MM.1S (cell line): Measurements from ENCODE around the gene LTB4R.

Source experiments
- DNase-seq: peaks from one replicate; pipeline ENCODE4 v3.0.0-alpha.2; 2015
- H2AFZ ChIP-seq: fragments of 300-600 bp; sonication (generic); 2 replicates; pipeline ENCODE4 v1.6.0; 2016; ENCODE audit warnings: antibody characterized with exemption, low read length
- H3F3A ChIP-seq: fragments of 300-600 bp; sonication (generic); 2 replicates; pipeline ENCODE4 v1.6.1; 2016; ENCODE audit warnings: mild to moderate bottlenecking, antibody characterized with exemption, low read length, moderate library complexity, mixed read lengths; ENCODE audit not compliant: insufficient read depth
- H3K27ac ChIP-seq: fragments of 300-600 bp; sonication (generic); 2 replicates; pipeline ENCODE4 v1.5.1; 2016; ENCODE audit warnings: mild to moderate bottlenecking, low read length
- H3K27me3 ChIP-seq: fragments of 300-600 bp; sonication (generic); replicated peaks from 2 replicates; pipeline ENCODE4 v1.6.0; 2016; ENCODE audit warnings: low read length; ENCODE audit not compliant: insufficient read depth
- H3K36me3 ChIP-seq: fragments of 300-600 bp; sonication (generic); replicated peaks from 2 replicates; pipeline ENCODE4 v1.6.1; 2016; ENCODE audit warnings: mild to moderate bottlenecking, low read length, mixed read lengths; ENCODE audit not compliant: insufficient read depth
- H3K4me1 ChIP-seq: fragments of 300-600 bp; sonication (generic); 2 replicates; pipeline ENCODE4 v1.6.1; 2016; ENCODE audit warnings: low read length, mixed read lengths
- H3K4me2 ChIP-seq: fragments of 300-600 bp; sonication (generic); 2 replicates; pipeline ENCODE4 v1.6.0; 2016; ENCODE audit warnings: low read depth, low read length
- H3K4me3 ChIP-seq: fragments of 300-600 bp; sonication (generic); 2 replicates; pipeline ENCODE4 v1.5.1; 2016; ENCODE audit warnings: low read length, mixed read lengths
- H3K79me2 ChIP-seq: fragments of 300-600 bp; sonication (generic); 2 replicates; pipeline ENCODE4 v1.6.1; 2016; ENCODE audit warnings: mixed run types, low read length, mixed read lengths
- H3K9ac ChIP-seq: fragments of 300-600 bp; sonication (generic); 2 replicates; pipeline ENCODE4 v1.6.1; 2016; ENCODE audit warnings: low read length, mixed read lengths
- H3K9me2 ChIP-seq: fragments of 300-600 bp; sonication (generic); replicated peaks from 2 replicates; pipeline ENCODE4 v1.6.1; 2016; ENCODE audit warnings: mild to moderate bottlenecking, low read length, mixed read lengths; ENCODE audit not compliant: insufficient read depth
- H3K9me3 ChIP-seq: fragments of 300-600 bp; sonication (generic); replicated peaks from 2 replicates; pipeline ENCODE4 v1.6.1; 2016; ENCODE audit warnings: mild to moderate bottlenecking, low read length, mixed read lengths; ENCODE audit not compliant: insufficient read depth
- H4K20me1 ChIP-seq: fragments of 300-600 bp; sonication (generic); 2 replicates; pipeline ENCODE4 v1.6.1; 2016; ENCODE audit warnings: mild to moderate bottlenecking, low read length, moderate library complexity, mixed read lengths; ENCODE audit not compliant: insufficient read depth
- CTCF ChIP-seq: fragments of 300-600 bp; sonication (generic); IDR thresholded peaks from 2 replicates; pipeline ENCODE4 v1.5.1; 2016; ENCODE audit warnings: antibody characterized with exemption, low read length, mixed read lengths
- EZH2 ChIP-seq: fragments of 300-600 bp; sonication (generic); optimal IDR thresholded peaks from 2 replicates; pipeline ENCODE3; 2017; ENCODE audit warnings: low read depth, mild to moderate bottlenecking, antibody characterized with exemption, low read length, mixed read lengths
- EZH2phosphoT487 ChIP-seq: fragments of 300-600 bp; sonication (generic); IDR thresholded peaks from 2 replicates; pipeline ENCODE4 v1.6.1; 2018; ENCODE audit warnings: antibody characterized with exemption, low read length

The LTB4R gene

GRCh38 chr14:24299255-24300191 is 11.8 kb upstream of the LTB4R start, which contains the start of the genes DHRS1 and NOP9:
DHRS1 (minus strand) TSS chr14:24299780; CDS start chr14:24299106, 674 bp downstream.
NOP9 (plus strand) TSS chr14:24299850; CDS start chr14:24299955, 105 bp downstream.
- peak within 1 kb of the TSS; percentile 82 for H3K4me3 ChIP-seq
- no peaks in the 10 kb centered on the region for H3F3A ChIP-seq
- H3K27me3 ChIP-seq: no peaks in the 10 kb centered on the region
- H3K9me3 ChIP-seq: no peaks in the 10 kb centered on the region
- H3K9me2 ChIP-seq: no peaks in the 10 kb centered on the region
- peak within 1 kb of the TSS; percentile 82 for H2AFZ ChIP-seq
- H3K36me3 ChIP-seq: no peaks in the 10 kb centered on the region
- H3K27ac ChIP-seq: peak within 1 kb of the TSS; percentile 60; the same call in 1 of the 2 replicates
- peak; percentile 73 for DNase-seq
- H4K20me1 ChIP-seq: no peaks in the 10 kb centered on the region
- peak within 1 kb of the TSS; percentile 75 for H3K9ac ChIP-seq
- peak within 1 kb of the TSS; percentile 74 for H3K4me2 ChIP-seq
- peaks cover 22% of the 10 kb centered on the region for H3K79me2 ChIP-seq
- TF ChIP-seq CTCF (no peak), EZH2phosphoT487 (no peak), EZH2 (no peak)
- 0 out of 2 replicates have a peak, but pooled peaks cover 5% of the 10 kb centered on the region for H3K4me1 ChIP-seq

GRCh38 chr14:24300326-24300980 is 10.8 kb upstream of the LTB4R start:
- Histone ChIP-seq H3K9me2 (no peaks in the 10 kb centered on the region), H3K9me3 (no peaks in the 10 kb centered on the region), H3K9ac (peak overlapping the region; percentile 75), H3K79me2 (peaks cover 22% of the 10 kb centered on the region), H3K4me2 (peak overlapping the region; percentile 74), H3K27ac (0 out of 2 replicates have a peak overlapping the region, but pooled peaks have one; percentile 34), H3K4me3 (peak overlapping the region; percentile 82), H3K27me3 (no peaks in the 10 kb centered on the region), H4K20me1 (no peaks in the 10 kb centered on the region), H3F3A (no peaks in the 10 kb centered on the region), H3K36me3 (no peaks in the 10 kb centered on the region), H3K4me1 (0 out of 2 replicates have a peak, but pooled peaks cover 5% of the 10 kb centered on the region), H2AFZ (no peak overlapping the region)
- no peak for DNase-seq
- TF ChIP-seq EZH2phosphoT487 (no peak), EZH2 (no peak), CTCF (no peak)

GRCh38 chr14:24304019-24304387 is 7.3 kb upstream of the LTB4R start:
- no peak overlapping the region for H3K4me3 ChIP-seq
- H3K4me1 ChIP-seq: 0 out of 2 replicates have a peak, but pooled peaks cover 5% of the 10 kb centered on the region
- DNase-seq: no peak
- H4K20me1 ChIP-seq: no peaks in the 10 kb centered on the region
- no peaks in the 10 kb centered on the region for H3K27me3 ChIP-seq
- H3K9me3 ChIP-seq: no peaks in the 10 kb centered on the region
- H3F3A ChIP-seq: no peaks in the 10 kb centered on the region
- no peak for TF ChIP-seq EZH2
- TF ChIP-seq EZH2phosphoT487: no peak
- TF ChIP-seq CTCF: no peak
- H3K36me3 ChIP-seq: no peaks in the 10 kb centered on the region
- no peaks in the 10 kb centered on the region for H3K9me2 ChIP-seq
- no peak overlapping the region for H3K4me2 ChIP-seq
- no peak overlapping the region for H2AFZ ChIP-seq
- H3K27ac ChIP-seq: no peak overlapping the region
- peaks cover 24% of the 10 kb centered on the region for H3K79me2 ChIP-seq
- no peak overlapping the region for H3K9ac ChIP-seq
